Progenitor cell of endocrine pancreas (in vitro differentiated cells): ENCODE data around the gene DIPK2A. TPM values are rescaled to one million over a fixed set of nuclear protein-coding genes. Genes with fewer than 3 reads are reported as not detected.

Source experiments
- DNase-seq: peaks from one replicate; pipeline ENCODE4 v3.0.0; 2021; ENCODE audit warnings: low spot score; ENCODE audit not compliant: unreplicated experiment
- H3K27ac Mint-ChIP-seq: 2 replicates; pipeline ENCODE4 v1.8.0; 2021; ENCODE audit warnings: mild to moderate bottlenecking, moderate library complexity, mixed read lengths
- H3K27me3 Mint-ChIP-seq: 2 replicates; pipeline ENCODE4 v1.8.0; 2021; ENCODE audit warnings: mixed read lengths
- H3K36me3 Mint-ChIP-seq: 2 replicates; pipeline ENCODE4 v1.8.0; 2022; ENCODE audit warnings: mixed read lengths; ENCODE audit not compliant: insufficient read depth
- H3K4me1 Mint-ChIP-seq: 2 replicates; pipeline ENCODE4 v1.8.0; 2021; ENCODE audit warnings: low read depth, mixed read lengths
- H3K4me3 Mint-ChIP-seq: 2 replicates; pipeline ENCODE4 v1.8.0; 2021; ENCODE audit warnings: low read depth, mild to moderate bottlenecking, moderate library complexity, mixed read lengths
- H3K9me3 Mint-ChIP-seq: 2 replicates; pipeline ENCODE4 v1.8.0; 2021; ENCODE audit warnings: low read depth, mixed read lengths
- total RNA-seq: library from RNA; stranded (reverse); gene quantifications from 2 replicates; pipeline ENCODE4 v1.2.1, GENCODE V29; 2021
- TF ChIP-seq, protein P1 (sequence below): fragments of 200-600 bp; sonication (generic); IDR thresholded peaks from one replicate; pipeline ENCODE4 v1.5.0; 2021; ENCODE audit warnings: antibody characterized with exemption, mild to moderate bottlenecking; ENCODE audit not compliant: unreplicated experiment

Gene DIPK2A
- total RNA-seq, 1 donor from 2014 or later = 37.0 TPM

DNA sequence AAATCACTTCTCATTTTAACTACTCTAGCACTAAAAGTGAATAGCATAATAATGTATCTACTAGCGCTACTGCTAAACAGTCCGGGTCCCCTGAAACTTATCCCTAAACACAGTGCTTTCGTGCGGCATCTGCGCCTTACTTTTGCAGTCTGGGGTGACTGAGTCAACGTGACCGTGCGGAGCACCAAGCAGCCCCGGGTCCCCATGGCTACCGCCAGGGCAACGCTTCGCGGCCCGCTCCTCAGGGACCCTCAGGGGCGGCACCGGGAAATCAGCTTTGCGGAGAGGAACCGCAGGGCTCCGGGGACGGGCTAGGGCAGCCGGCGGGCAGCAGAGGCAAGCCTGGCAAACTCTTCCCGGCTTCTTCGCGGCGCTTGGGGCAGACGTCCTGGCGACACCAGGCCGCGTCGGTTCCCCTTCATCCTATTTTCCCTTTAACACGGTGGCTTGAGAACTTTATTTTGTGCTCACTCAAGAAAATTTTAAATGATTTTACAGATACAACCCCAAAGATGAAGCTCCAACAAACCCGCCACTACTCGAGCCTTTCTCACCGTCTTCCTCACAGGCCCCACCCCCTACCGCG lies 757 bp upstream of the DIPK2A start:
- peak overlapping the region; percentile 90 for H3K4me3 Mint-ChIP-seq
- H3K9me3 Mint-ChIP-seq = no peaks in the 10 kb centered on the region
- peak; percentile 58 for DNase-seq
- H3K36me3 Mint-ChIP-seq = no peaks in the 10 kb centered on the region
- no peaks in the 10 kb centered on the region for H3K27me3 Mint-ChIP-seq
- TF ChIP-seq, protein P1, sequence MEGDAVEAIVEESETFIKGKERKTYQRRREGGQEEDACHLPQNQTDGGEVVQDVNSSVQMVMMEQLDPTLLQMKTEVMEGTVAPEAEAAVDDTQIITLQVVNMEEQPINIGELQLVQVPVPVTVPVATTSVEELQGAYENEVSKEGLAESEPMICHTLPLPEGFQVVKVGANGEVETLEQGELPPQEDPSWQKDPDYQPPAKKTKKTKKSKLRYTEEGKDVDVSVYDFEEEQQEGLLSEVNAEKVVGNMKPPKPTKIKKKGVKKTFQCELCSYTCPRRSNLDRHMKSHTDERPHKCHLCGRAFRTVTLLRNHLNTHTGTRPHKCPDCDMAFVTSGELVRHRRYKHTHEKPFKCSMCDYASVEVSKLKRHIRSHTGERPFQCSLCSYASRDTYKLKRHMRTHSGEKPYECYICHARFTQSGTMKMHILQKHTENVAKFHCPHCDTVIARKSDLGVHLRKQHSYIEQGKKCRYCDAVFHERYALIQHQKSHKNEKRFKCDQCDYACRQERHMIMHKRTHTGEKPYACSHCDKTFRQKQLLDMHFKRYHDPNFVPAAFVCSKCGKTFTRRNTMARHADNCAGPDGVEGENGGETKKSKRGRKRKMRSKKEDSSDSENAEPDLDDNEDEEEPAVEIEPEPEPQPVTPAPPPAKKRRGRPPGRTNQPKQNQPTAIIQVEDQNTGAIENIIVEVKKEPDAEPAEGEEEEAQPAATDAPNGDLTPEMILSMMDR = peak; percentile 21
- peaks cover 14% of the 10 kb centered on the region for H3K4me1 Mint-ChIP-seq
- H3K27ac Mint-ChIP-seq = peak overlapping the region; percentile 99

DNA sequence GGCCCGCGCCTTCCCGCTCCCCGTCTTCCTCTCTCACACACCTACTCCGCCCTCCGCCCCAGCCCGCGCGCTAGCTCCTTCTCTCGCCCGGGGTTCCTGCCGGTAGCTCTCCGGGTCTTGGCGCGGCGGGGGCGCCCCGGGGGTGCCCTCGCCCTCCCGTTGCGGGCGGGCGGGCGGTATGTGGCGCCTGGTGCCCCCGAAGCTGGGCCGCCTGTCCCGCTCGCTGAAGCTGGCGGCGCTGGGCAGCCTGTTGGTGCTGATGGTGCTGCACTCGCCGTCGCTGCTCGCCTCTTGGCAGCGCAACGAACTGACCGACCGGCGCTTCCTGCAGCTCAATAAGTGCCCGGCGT lies 507 bp downstream of the DIPK2A start:
- Mint-ChIP-seq H3K9me3 (no peaks in the 10 kb centered on the region), H3K27ac (peak overlapping the region; percentile 99), H3K4me3 (peak overlapping the region; percentile 90), H3K36me3 (no peaks in the 10 kb centered on the region), H3K27me3 (no peaks in the 10 kb centered on the region), H3K4me1 (peaks cover 19% of the 10 kb centered on the region)
- no peak for DNase-seq
- TF ChIP-seq, protein P1 = no peak

DNA sequence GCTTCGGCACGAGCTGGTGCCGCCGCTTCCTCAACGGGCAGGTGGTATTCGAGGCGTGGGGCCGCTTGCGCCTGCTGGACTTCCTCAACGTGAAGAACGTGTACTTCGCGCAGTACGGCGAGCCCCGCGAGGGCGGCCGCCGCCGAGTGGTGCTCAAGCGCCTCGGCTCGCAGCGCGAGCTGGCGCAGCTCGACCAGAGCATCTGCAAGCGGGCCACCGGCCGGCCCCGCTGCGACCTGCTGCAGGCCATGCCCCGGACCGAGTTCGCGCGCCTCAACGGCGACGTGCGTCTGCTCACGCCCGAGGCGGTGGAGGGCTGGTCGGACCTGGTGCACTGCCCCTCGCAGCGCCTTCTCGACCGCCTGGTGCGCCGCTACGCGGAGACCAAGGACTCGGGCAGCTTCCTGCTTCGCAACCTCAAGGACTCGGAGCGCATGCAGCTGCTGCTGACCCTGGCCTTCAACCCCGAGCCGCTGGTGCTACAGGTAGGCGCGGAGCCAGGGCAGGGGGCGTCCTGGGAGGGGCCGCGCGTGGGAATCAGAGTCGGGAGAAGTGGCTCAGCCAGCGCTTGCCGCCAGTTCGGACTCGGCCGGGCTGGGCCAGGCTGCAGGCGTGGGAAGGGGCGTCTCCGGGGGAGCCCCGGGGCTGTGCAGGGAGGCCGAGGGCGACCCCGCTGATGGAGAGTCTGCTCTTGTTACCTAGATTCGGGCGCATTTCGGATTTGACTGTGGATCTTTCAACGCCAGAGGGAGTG lies 1.1 kb downstream of the DIPK2A start:
- Mint-ChIP-seq H3K4me3 (peak overlapping the region; percentile 90), H3K9me3 (no peaks in the 10 kb centered on the region), H3K36me3 (no peaks in the 10 kb centered on the region), H3K4me1 (peaks cover 24% of the 10 kb centered on the region), H3K27me3 (no peaks in the 10 kb centered on the region), H3K27ac (peak overlapping the region; percentile 95)
- DNase-seq = peak; percentile 59
- TF ChIP-seq, protein P1 = peak; percentile 63

DNA sequence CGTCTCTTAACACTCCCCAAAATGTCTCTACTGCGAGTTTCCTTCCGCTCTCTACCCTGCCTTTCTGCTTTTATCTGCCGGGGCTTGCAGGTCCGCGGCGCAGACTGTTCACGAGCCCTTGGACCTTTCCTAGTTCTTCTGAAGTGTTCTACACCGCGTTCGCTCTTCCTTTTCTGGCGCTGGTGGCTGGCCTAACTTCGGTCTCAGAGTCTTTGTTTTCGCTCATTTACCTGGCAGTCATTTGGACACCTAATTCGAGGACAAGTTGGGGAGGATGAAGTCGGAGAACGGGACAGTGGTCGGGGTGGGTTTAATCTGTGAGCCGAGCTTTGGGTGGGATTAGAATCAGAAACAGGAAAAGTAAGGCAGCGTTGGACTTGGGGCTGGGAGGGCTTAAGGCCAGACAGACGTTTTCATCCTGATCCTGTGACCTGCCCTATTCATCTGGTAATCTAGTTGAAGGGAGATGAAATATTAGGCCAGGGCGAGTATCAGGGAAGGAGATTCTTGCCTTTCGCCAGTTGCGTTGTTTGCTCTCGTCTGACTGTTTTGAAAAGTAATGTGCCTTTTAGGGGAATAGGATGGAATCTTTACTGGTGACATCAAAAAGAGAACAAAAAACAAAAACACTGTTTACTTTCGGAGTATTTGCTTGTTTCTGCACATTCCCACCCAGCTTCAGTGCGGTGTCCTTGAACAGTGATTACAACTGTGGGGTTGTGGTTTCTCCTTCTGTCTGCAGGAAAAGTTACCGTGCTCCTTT lies 1.8 kb downstream of the DIPK2A start:
- no peaks in the 10 kb centered on the region for H3K27me3 Mint-ChIP-seq
- peak overlapping the region; percentile 95 for H3K27ac Mint-ChIP-seq
- DNase-seq = no peak
- TF ChIP-seq, protein P1 = no peak
- H3K36me3 Mint-ChIP-seq = no peaks in the 10 kb centered on the region
- peaks cover 29% of the 10 kb centered on the region for H3K4me1 Mint-ChIP-seq
- no peaks in the 10 kb centered on the region for H3K9me3 Mint-ChIP-seq
- H3K4me3 Mint-ChIP-seq = peak overlapping the region; percentile 90
